Liver (tissue), 9 donors: ENCODE measurements around the gene TECPR1. TPM values are rescaled to one million over a fixed set of nuclear protein-coding genes. Genes with fewer than 3 reads are reported as not detected.

Experiments
- DNase-seq: peaks from one replicate; pipeline ENCODE4 v3.0.0-alpha.2; 2017; ENCODE audit warnings: low spot score
- H3K27ac ChIP-seq, 2 donors: one replicate each; pipeline ENCODE4 v1.7.0; 2013; ENCODE audit warnings: inconsistent platforms in 2 of 2, low read length in 2 of 2, control low read depth in 1 of 2, low read depth in 1 of 2, mild to moderate bottlenecking in 1 of 2
- H3K27me3 ChIP-seq, 4 donors: one replicate each; pipeline versions ENCODE4 v1.6.1 to v1.7.0; 2013; ENCODE audit warnings: low read length in 3 of 4, inconsistent platforms in 1 of 4, mild to moderate bottlenecking in 1 of 4, moderate library complexity in 1 of 4; ENCODE audit not compliant: control insufficient read depth in 4 of 4, insufficient read depth in 4 of 4
- H3K36me3 ChIP-seq, 4 donors: one replicate each; pipeline versions ENCODE4 v1.6.1 to v1.7.0; 2013; ENCODE audit warnings: low read length in 3 of 4, mild to moderate bottlenecking in 3 of 4, low read depth in 1 of 4, moderate library complexity in 1 of 4; ENCODE audit not compliant: control insufficient read depth in 4 of 4, insufficient read depth in 3 of 4
- H3K4me1 ChIP-seq, 4 donors: one replicate each; pipeline versions ENCODE4 v1.6.1 to v1.7.0; 2013; ENCODE audit warnings: low read length in 3 of 4, mild to moderate bottlenecking in 3 of 4, moderate library complexity in 1 of 4; ENCODE audit not compliant: control insufficient read depth in 4 of 4, insufficient read depth in 4 of 4
- H3K4me3 ChIP-seq, 3 donors: one replicate each; pipeline versions ENCODE4 v1.6.1 to v1.7.0; 2013; ENCODE audit warnings: low read length in 3 of 3, control low read depth in 1 of 3, low read depth in 1 of 3, mild to moderate bottlenecking in 1 of 3
- H3K9ac ChIP-seq, 2 donors: one replicate each; pipeline ENCODE4 v1.7.0; 2013; ENCODE audit warnings: low read length in 2 of 2, mild to moderate bottlenecking in 2 of 2, moderate library complexity in 2 of 2, control low read depth in 1 of 2, low read depth in 1 of 2
- H3K9me3 ChIP-seq, 4 donors: one replicate each; pipeline versions ENCODE4 v1.6.1 to v1.7.0; 2013; ENCODE audit warnings: low read length in 3 of 4; ENCODE audit not compliant: control insufficient read depth in 4 of 4
- FOXA1 ChIP-seq: IDR thresholded peaks from 2 replicates; pipeline ENCODE4 v1.6.1; 2016; ENCODE audit warnings: antibody characterized with exemption
- HNF4A ChIP-seq, 2 donors: conservative IDR thresholded peaks; 2 replicates each; pipeline ENCODE4 v1.6.1; 2016; ENCODE audit warnings: antibody characterized with exemption in 2 of 2, mild to moderate bottlenecking in 2 of 2
- HNF4G ChIP-seq: IDR thresholded peaks from 2 replicates; pipeline ENCODE4 v1.6.1; 2016; ENCODE audit warnings: antibody characterized with exemption
- MAX ChIP-seq: IDR thresholded peaks from 2 replicates; pipeline ENCODE4 v1.6.1; 2016; ENCODE audit warnings: antibody characterized with exemption
- NR2F2 ChIP-seq: IDR thresholded peaks from 2 replicates; pipeline ENCODE4 v1.6.1; 2016; ENCODE audit warnings: antibody characterized with exemption
- RAD21 ChIP-seq, 2 donors: IDR thresholded peaks; 2 replicates each; pipeline ENCODE4 v1.6.1; 2016; ENCODE audit warnings: antibody characterized with exemption in 2 of 2, mild to moderate bottlenecking in 2 of 2
- REST ChIP-seq: IDR thresholded peaks from 2 replicates; pipeline ENCODE4 v1.6.1; 2016; ENCODE audit warnings: antibody characterized with exemption, mild to moderate bottlenecking
- RXRA ChIP-seq, 2 donors: IDR thresholded peaks; 2 replicates each; pipeline ENCODE4 v1.6.1; 2017 to 2018; ENCODE audit warnings: antibody characterized with exemption in 2 of 2, mild to moderate bottlenecking in 1 of 2
- SP1 ChIP-seq: IDR thresholded peaks from 2 replicates; pipeline ENCODE4 v1.6.1; 2018; ENCODE audit warnings: antibody characterized with exemption, mild to moderate bottlenecking
- ZBTB33 ChIP-seq: IDR thresholded peaks from 2 replicates; pipeline ENCODE4 v1.6.1; 2016; ENCODE audit warnings: antibody characterized with exemption
- WGBS: extraction: QIAGEN DNeasy Blood & Tissue Kit; methylation state at CpG from one replicate; pipeline ENCODE4 v1.1.7; 2013; 5-methylcytosine and 5-hydroxymethylcytosine counted together
- polyA plus RNA-seq, 2 donors: library from polyadenylated mRNA; stranded (reverse) in 1 of 2; unstranded in 1 of 2; fragments of 200-250 nt in 1 of 2; fragments of >200 nt in 1 of 2; fragmentation: Nextera tagmentation in 1 of 2; extraction: Ambion mirVana in 1 of 2; gene quantifications; one replicate each; pipeline versions ENCODE4 v1.2.1 to v1.2.3, GENCODE V29; 2013 to 2015
- total RNA-seq, 2 donors: library from RNA; depleted of rRNA; stranded (reverse); fragments of >200 nt; gene quantifications; one replicate each; pipeline ENCODE4 v1.2.3, GENCODE V29; 2014
- donor health status: healthy.
- donor health status: healthy.
- donor health status: healthy.
- donor health status: healthy.
- donor health status: healthy.

TECPR1 gene
- total and polyA plus RNA-seq, 4 donors, result 3.3 to 16.3 (median 7.8) TPM

GRCh38 chr7:98223898-98224700 lies 27.9 kb downstream of the TECPR1 start:
- H3K27me3 ChIP-seq, result no peaks in the 10 kb centered on the region
- H3K4me3 ChIP-seq, result no peak overlapping the region
- 95% methylated on average over 21 of the region's 21 CpGs for WGBS
- no peak for DNase-seq
- no peak overlapping the region for H3K27ac ChIP-seq
- peaks cover 2 to 29% (median 6%) of the 10 kb centered on the region in 4 donors for H3K36me3 ChIP-seq
- no peaks in the 10 kb centered on the region for H3K9me3 ChIP-seq
- TF ChIP-seq HNF4A (conservative IDR thresholded peaks at IDR 0.05) (no peak), FOXA1 (no peak), REST (no peak), RXRA (IDR thresholded peaks at IDR 0.05) (no peak), MAX (no peak), ZBTB33 (no peak), HNF4G (no peak), RAD21 (IDR thresholded peaks at IDR 0.05) (no peak), SP1 (no peak)
- H3K9ac ChIP-seq, result no peak overlapping the region
- H3K4me1 ChIP-seq, result no peaks in the 10 kb centered on the region

GRCh38 chr7:98223351-98223897 lies 28.6 kb downstream of the TECPR1 start:
- Histone ChIP-seq H3K4me1 (no peaks in the 10 kb centered on the region), H3K9ac (no peak overlapping the region), H3K36me3 (peaks cover 2 to 29% (median 6%) of the 10 kb centered on the region in 4 donors), H3K9me3 (no peaks in the 10 kb centered on the region), H3K27ac (no peak overlapping the region), H3K27me3 (no peaks in the 10 kb centered on the region), H3K4me3 (no peak overlapping the region)
- TF ChIP-seq HNF4A (conservative IDR thresholded peaks at IDR 0.05), result no peak
- TF ChIP-seq NR2F2, result no peak
- WGBS, result 91% methylated on average over 15 of the region's 15 CpGs
- no peak for DNase-seq
